ENCODE measurements around the gene PLCH1. TPM values are rescaled to one million over a fixed set of nuclear protein-coding genes. Genes with fewer than 3 reads are reported as not detected.

Gene PLCH1
- total RNA-seq, 4 donors from 2014 or later = 0.19 to 2.1 (median 0.28) TPM

- Histone ChIP-seq H3K36me3 (no peaks in the 10 kb centered on the region), H3K9me3 (peaks cover 0 to 3% (median 0%) of the 10 kb centered on the region in 3 donors), H3K27me3 (peaks cover 0 to 4% (median 0%) of the 10 kb centered on the region in 4 donors), H3K4me3 (no peak overlapping the region), H3K4me1 (no peaks in the 10 kb centered on the region), H3K27ac (no peak overlapping the region)
- DNase-seq = no peak
- 53 to 62% methylated on average over 8 of the region's 8 CpGs for whole genome bisulfite sequencing, 2 donors
- intact Hi-C loops (cut with DNase I) = no loop called here
- TF ChIP-seq POLR2A (IDR thresholded peaks at IDR 0.05) (no peak), CTCF (IDR thresholded peaks at IDR 0.05) (no peak)
Measured at GRCh38 chr3:155416500-155417118, 328.3 kb downstream of the PLCH1 start.

DNA sequence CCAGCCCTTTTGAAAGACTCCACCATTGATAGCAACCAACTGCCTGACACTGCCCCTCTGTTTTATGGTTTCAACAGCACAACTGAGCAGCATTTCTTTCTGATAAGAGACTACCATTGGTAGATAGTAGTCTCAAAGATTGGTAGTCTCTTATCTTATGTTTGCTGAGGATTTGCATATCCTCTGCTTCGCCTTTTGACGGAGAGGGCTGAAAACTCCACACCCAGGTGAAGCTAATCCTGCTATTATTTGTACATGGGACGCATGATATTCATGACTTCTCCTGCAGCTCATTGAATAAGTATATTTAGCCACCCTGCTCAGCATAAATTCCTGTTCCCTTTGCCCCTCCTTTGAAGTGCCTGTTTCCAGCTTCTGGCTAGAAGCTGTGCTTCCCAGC is 332.0 kb downstream of the PLCH1 start:
- Histone ChIP-seq H3K4me1 (no peaks in the 10 kb centered on the region), H3K36me3 (no peaks in the 10 kb centered on the region), H3K27ac (no peak overlapping the region), H3K27me3 (peaks cover 0 to 4% (median 0%) of the 10 kb centered on the region in 4 donors), H3K9me3 (no peaks in the 10 kb centered on the region), H3K4me3 (no peak overlapping the region)
- no peak for DNase-seq
- 30 to 58% methylated on average over 3 of the region's 3 CpGs for WGBS, 2 donors
- TF ChIP-seq POLR2A (IDR thresholded peaks at IDR 0.05) = no peak
- no peak for TF ChIP-seq CTCF (IDR thresholded peaks at IDR 0.05)
- intact Hi-C loops (cut with DNase I) = no loop called here

DNA sequence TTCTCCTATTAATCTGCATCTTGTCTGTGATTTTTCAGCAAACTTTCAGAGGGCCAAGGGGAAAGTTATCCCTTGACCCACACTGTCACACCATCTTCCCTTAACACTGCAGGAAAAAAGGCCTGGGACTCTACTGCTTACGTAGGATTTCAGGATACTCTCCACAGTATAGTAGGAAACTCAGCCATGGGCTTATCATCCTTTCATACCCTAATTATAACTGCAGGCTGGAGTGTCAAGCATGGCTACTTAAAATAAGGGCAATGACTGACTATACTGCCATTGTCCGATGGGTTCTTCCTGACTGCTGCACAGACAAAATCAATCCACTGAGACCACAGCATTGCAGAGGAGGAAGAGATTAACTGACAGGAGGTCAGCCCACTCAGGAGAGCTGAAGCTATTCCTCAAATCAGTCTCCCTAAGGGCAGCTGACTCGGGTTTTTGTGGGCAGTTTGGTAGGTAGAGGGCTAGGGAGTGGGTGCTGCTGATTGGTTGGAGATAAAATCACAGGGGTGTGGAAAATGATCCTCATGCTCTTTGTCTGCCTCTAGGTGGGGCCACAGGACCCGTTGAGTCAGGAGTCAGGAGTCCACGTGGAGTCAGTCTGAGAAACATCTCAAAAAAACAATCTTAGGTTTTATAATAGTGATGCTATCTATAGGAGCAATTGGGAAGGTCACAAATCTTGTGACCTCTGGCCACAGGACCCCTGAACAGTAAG is 333.2 kb downstream of the PLCH1 start:
- WGBS, 2 donors = 64 to 73% methylated on average over 5 of the region's 5 CpGs
- intact Hi-C loops (cut with DNase I) = no loop called here

DNA sequence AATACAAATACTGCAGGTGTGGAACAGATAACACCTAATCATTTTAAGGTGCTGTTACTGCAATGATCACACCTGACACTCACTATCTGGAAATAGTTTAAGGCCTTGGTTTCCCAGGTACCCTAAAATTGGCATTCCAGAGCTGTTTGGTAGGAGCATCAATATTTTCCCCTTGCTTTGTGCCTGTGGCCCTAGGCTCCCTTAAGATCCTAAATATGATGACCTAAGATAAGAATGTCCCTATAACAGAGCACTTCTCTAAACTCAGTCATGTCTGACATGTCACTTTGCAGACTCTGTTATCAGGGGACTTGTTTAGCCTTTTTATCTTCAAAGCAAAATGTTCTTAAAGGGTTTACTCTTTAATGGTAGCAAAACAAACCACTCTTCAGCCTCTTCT is 335.5 kb downstream of the PLCH1 start:
- H3K36me3 ChIP-seq = no peaks in the 10 kb centered on the region
- DNase-seq = no peak
- H3K4me1 ChIP-seq = no peaks in the 10 kb centered on the region
- no peak overlapping the region for H3K4me3 ChIP-seq
- H3K27ac ChIP-seq = no peak overlapping the region
- TF ChIP-seq POLR2A (IDR thresholded peaks at IDR 0.05) (no peak), CTCF (IDR thresholded peaks at IDR 0.05) (no peak)
- no peaks in the 10 kb centered on the region for H3K9me3 ChIP-seq
- H3K27me3 ChIP-seq = peaks cover 0 to 3% (median 0%) of the 10 kb centered on the region in 4 donors
- intact Hi-C loops (cut with DNase I) = no loop called here

More for the DNA sequence above, 333.2 kb downstream of the PLCH1 start:
- Histone ChIP-seq H3K27me3 (peaks cover 0 to 4% (median 0%) of the 10 kb centered on the region in 4 donors), H3K27ac (no peak overlapping the region), H3K9me3 (no peaks in the 10 kb centered on the region), H3K4me1 (no peaks in the 10 kb centered on the region), H3K36me3 (no peaks in the 10 kb centered on the region), H3K4me3 (no peak overlapping the region)
- DNase-seq = no peak
- no peak for TF ChIP-seq POLR2A (IDR thresholded peaks at IDR 0.05)
- no peak for TF ChIP-seq CTCF (IDR thresholded peaks at IDR 0.05)

GRCh38 chr3:155407971-155408370 is 336.9 kb downstream of the PLCH1 start:
- Histone ChIP-seq H3K9me3 (no peaks in the 10 kb centered on the region), H3K4me1 (no peaks in the 10 kb centered on the region)
- WGBS, 2 donors = 48 to 66% methylated on average over 3 of the region's 3 CpGs

More at GRCh38 chr3:155407971-155408370, 336.9 kb downstream of the PLCH1 start:
- H3K36me3 ChIP-seq = no peaks in the 10 kb centered on the region
- no peak overlapping the region for H3K27ac ChIP-seq
- H3K27me3 ChIP-seq = no peaks in the 10 kb centered on the region
- no peak for DNase-seq
- TF ChIP-seq CTCF (IDR thresholded peaks at IDR 0.05) (no peak), POLR2A (IDR thresholded peaks at IDR 0.05) (no peak)
- intact Hi-C loops (cut with DNase I) = no loop called here
- H3K4me3 ChIP-seq = no peak overlapping the region
